Measurements from ENCODE around the gene HLA-DPA1. TPM values are rescaled to one million over a fixed set of nuclear protein-coding genes. Genes with fewer than 3 reads are reported as not detected.

HLA-DPA1 gene
- total and polyA plus RNA-seq, 4 donors, result 12.0 to 49.3 (median 29.2) TPM

- Histone ChIP-seq H3K27ac (ENCODE audit: low read depth in 1 of 2, low read length in 2 of 2) (no peak overlapping the region), H3K36me3 (ENCODE audit: control insufficient read depth in 4 of 4, insufficient read depth in 3 of 4, low read depth in 1 of 4, low read length in 3 of 4) (no peaks in the 10 kb centered on the region), H3K9ac (ENCODE audit: low read depth in 1 of 2, low read length in 2 of 2) (no peak overlapping the region), H3K4me3 (ENCODE audit: low read depth in 1 of 3, low read length in 3 of 3) (no peak overlapping the region), H3K27me3 (ENCODE audit: control insufficient read depth in 4 of 4, insufficient read depth in 4 of 4, low read length in 3 of 4) (peaks cover 0 to 19% (median 4%) of the 10 kb centered on the region in 4 donors), H3K4me1 (ENCODE audit: control insufficient read depth in 4 of 4, insufficient read depth in 4 of 4, low read length in 3 of 4) (no peaks in the 10 kb centered on the region), H3K9me3 (ENCODE audit: control insufficient read depth in 4 of 4, low read length in 3 of 4) (no peaks in the 10 kb centered on the region)
- DNase-seq (ENCODE audit: low spot score), result no peak
- TF ChIP-seq REST (IDR thresholded peaks at IDR 0.05) (no peak), HNF4G (IDR thresholded peaks at IDR 0.05) (no peak), MAX (IDR thresholded peaks at IDR 0.05) (no peak), TAF1 (conservative IDR thresholded peaks at IDR 0.05) (no peak), ATF3 (IDR thresholded peaks at IDR 0.05) (no peak), RAD21 (IDR thresholded peaks at IDR 0.05) (no peak), RXRA (IDR thresholded peaks at IDR 0.05) (no peak), HNF4A (conservative IDR thresholded peaks at IDR 0.05) (no peak), ZBTB33 (IDR thresholded peaks at IDR 0.05) (no peak), JUND (IDR thresholded peaks at IDR 0.05) (no peak), SP1 (IDR thresholded peaks at IDR 0.05) (no peak), FOXA2 (IDR thresholded peaks at IDR 0.05) (no peak), NR2F2 (IDR thresholded peaks at IDR 0.05) (no peak), YY1 (IDR thresholded peaks at IDR 0.05) (no peak), EGR1 (IDR thresholded peaks at IDR 0.05; ENCODE audit: low read depth in 2 of 2) (no peak), FOXA1 (IDR thresholded peaks at IDR 0.05) (no peak), CTCF (IDR thresholded peaks at IDR 0.05; ENCODE audit: low read depth, low read length, missing input control) (no peak)
- WGBS, result 22% methylated on average over 9 of the region's 9 CpGs
Measured at GRCh38 chr6:33117811-33118277, 44.4 kb upstream of the HLA-DPA1 start.
